ENCODE results near the gene UBASH3A.

Gene UBASH3A

DNA sequence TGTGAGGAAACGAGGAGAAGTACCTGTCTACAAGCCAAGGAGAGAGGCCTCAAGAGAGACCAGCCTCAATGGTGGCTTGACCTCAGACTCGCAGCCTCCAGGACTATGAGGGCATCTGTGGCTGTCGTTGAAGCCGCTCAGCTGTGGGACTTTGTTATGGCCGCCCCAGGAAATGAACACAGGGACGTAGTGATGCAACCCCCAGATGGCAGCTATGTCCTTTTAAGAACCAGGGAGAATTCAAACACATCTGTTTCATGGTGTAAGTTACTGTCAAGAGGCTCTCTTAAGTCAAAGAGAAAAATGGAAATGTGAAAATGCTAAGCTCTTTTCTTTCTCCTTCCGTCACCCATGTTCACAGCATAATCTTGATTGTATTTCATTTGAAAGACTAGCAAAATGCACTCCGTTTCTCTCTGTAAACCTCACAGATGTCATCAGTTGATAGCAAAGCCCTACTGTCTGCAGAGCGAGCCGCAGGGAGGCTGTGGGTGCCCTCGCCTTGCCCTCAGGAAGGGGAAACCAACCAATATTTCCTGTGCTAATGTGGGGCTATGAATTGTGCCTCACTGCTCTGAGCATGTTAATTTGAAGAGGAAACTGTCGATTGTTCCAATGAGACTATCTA, 21.3 kb downstream of the UBASH3A start:
- Histone ChIP-seq H3K27ac (ENCODE audit: low read depth, low read length, poor library complexity, severe bottlenecking) (no peak overlapping the region), H2AFZ (ENCODE audit: low read length) (no peak overlapping the region), H3K9me2 (ENCODE audit: low read depth, low read length) (no peaks in the 10 kb centered on the region), H3K9ac (ENCODE audit: low read length) (no peak overlapping the region), H3F3A (ENCODE audit: insufficient read depth, low read length) (no peaks in the 10 kb centered on the region), H3K27me3 (ENCODE audit: insufficient read depth, low read length) (no peaks in the 10 kb centered on the region), H3K4me2 (ENCODE audit: low read length) (no peak overlapping the region), H3K4me1 (ENCODE audit: insufficient read depth, low read length, severe bottlenecking) (no peaks in the 10 kb centered on the region), H3K4me3 (ENCODE audit: low read depth, low read length, poor library complexity, severe bottlenecking) (no peak overlapping the region), H3K79me2 (ENCODE audit: insufficient read depth, low read length) (no peaks in the 10 kb centered on the region), H4K20me1 (ENCODE audit: insufficient read depth, low read length) (no peaks in the 10 kb centered on the region), H3K9me3 (ENCODE audit: low read length) (0 out of 2 replicates have a peak, but pooled peaks cover under 1% of the 10 kb centered on the region), H3K36me3 (ENCODE audit: insufficient read depth, low read length) (no peaks in the 10 kb centered on the region)
- TF ChIP-seq, protein P1, sequence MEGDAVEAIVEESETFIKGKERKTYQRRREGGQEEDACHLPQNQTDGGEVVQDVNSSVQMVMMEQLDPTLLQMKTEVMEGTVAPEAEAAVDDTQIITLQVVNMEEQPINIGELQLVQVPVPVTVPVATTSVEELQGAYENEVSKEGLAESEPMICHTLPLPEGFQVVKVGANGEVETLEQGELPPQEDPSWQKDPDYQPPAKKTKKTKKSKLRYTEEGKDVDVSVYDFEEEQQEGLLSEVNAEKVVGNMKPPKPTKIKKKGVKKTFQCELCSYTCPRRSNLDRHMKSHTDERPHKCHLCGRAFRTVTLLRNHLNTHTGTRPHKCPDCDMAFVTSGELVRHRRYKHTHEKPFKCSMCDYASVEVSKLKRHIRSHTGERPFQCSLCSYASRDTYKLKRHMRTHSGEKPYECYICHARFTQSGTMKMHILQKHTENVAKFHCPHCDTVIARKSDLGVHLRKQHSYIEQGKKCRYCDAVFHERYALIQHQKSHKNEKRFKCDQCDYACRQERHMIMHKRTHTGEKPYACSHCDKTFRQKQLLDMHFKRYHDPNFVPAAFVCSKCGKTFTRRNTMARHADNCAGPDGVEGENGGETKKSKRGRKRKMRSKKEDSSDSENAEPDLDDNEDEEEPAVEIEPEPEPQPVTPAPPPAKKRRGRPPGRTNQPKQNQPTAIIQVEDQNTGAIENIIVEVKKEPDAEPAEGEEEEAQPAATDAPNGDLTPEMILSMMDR (IDR thresholded peaks at IDR 0.05; ENCODE audit: low read length), result no peak
- TF ChIP-seq EZH2 (IDR thresholded peaks at IDR 0.05; ENCODE audit: borderline replicate concordance, low read length), result no peak

GRCh38 chr21:42425591-42425990, 21.9 kb downstream of the UBASH3A start:
- no peaks in the 10 kb centered on the region for H3K9me3 ChIP-seq (ENCODE audit: low read length)
- no peaks in the 10 kb centered on the region for H3F3A ChIP-seq (ENCODE audit: insufficient read depth, low read length)
- H3K27ac ChIP-seq (ENCODE audit: low read depth, low read length, poor library complexity, severe bottlenecking), result no peak overlapping the region
- H3K79me2 ChIP-seq (ENCODE audit: insufficient read depth, low read length), result no peaks in the 10 kb centered on the region
- H3K36me3 ChIP-seq (ENCODE audit: insufficient read depth, low read length), result no peaks in the 10 kb centered on the region
- TF ChIP-seq, protein P1 (IDR thresholded peaks at IDR 0.05; ENCODE audit: low read length), result no peak
- TF ChIP-seq EZH2 (IDR thresholded peaks at IDR 0.05; ENCODE audit: borderline replicate concordance, low read length), result no peak
- H3K4me2 ChIP-seq (ENCODE audit: low read length), result no peak overlapping the region
- H3K9me2 ChIP-seq (ENCODE audit: low read depth, low read length), result no peaks in the 10 kb centered on the region
- no peaks in the 10 kb centered on the region for H4K20me1 ChIP-seq (ENCODE audit: insufficient read depth, low read length)
- no peak overlapping the region for H3K9ac ChIP-seq (ENCODE audit: low read length)
- H3K4me3 ChIP-seq (ENCODE audit: low read depth, low read length, poor library complexity, severe bottlenecking), result no peak overlapping the region
- H2AFZ ChIP-seq (ENCODE audit: low read length), result no peak overlapping the region
- no peaks in the 10 kb centered on the region for H3K27me3 ChIP-seq (ENCODE audit: insufficient read depth, low read length)
- no peaks in the 10 kb centered on the region for H3K4me1 ChIP-seq (ENCODE audit: insufficient read depth, low read length, severe bottlenecking)

DNA sequence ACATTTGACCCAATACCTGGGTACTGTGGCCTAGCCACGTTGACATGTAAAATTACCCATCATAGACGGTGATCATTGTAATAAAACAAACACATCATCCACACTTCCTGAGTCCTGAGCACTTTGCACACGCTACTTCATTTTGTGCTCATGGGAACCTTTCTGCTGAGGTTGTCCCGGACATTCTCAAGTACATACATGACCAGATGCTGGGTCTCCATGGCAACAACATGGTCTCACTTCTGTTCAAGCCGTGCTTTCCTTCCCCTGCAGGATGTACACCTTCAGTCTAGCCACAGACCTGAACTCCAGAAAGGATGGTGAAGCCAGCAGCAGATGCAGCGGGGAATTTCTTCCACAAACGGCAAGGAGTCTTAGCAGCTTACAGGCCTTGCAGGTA, 22.7 kb downstream of the UBASH3A start:
- Histone ChIP-seq H2AFZ (ENCODE audit: low read length) (no peak overlapping the region), H4K20me1 (ENCODE audit: insufficient read depth, low read length) (no peaks in the 10 kb centered on the region), H3K27me3 (ENCODE audit: insufficient read depth, low read length) (no peaks in the 10 kb centered on the region), H3K4me2 (ENCODE audit: low read length) (no peak overlapping the region), H3K9ac (ENCODE audit: low read length) (no peak overlapping the region), H3K9me2 (ENCODE audit: low read depth, low read length) (no peaks in the 10 kb centered on the region), H3F3A (ENCODE audit: insufficient read depth, low read length) (no peaks in the 10 kb centered on the region), H3K79me2 (ENCODE audit: insufficient read depth, low read length) (no peaks in the 10 kb centered on the region), H3K9me3 (ENCODE audit: low read length) (no peaks in the 10 kb centered on the region), H3K4me3 (ENCODE audit: low read depth, low read length, poor library complexity, severe bottlenecking) (no peak overlapping the region), H3K27ac (ENCODE audit: low read depth, low read length, poor library complexity, severe bottlenecking) (no peak overlapping the region), H3K4me1 (ENCODE audit: insufficient read depth, low read length, severe bottlenecking) (no peaks in the 10 kb centered on the region), H3K36me3 (ENCODE audit: insufficient read depth, low read length) (no peaks in the 10 kb centered on the region)
- no peak for TF ChIP-seq EZH2 (IDR thresholded peaks at IDR 0.05; ENCODE audit: borderline replicate concordance, low read length)
- TF ChIP-seq, protein P1 (IDR thresholded peaks at IDR 0.05; ENCODE audit: low read length), result no peak
